Neural crest cell (in vitro differentiated cells): Measurements from ENCODE around the gene SORCS2. TPM values are rescaled to one million over a fixed set of nuclear protein-coding genes. Genes with fewer than 3 reads are reported as not detected.

Source experiments
- DNase-seq: peaks from one replicate; pipeline ENCODE4 v3.0.0; 2021; ENCODE audit warnings: low read depth, mixed read lengths, low spot score
- H3K27ac Mint-ChIP-seq: one replicate; pipeline ENCODE4 v1.8.0; 2021; ENCODE audit warnings: mild to moderate bottlenecking, mixed read lengths; ENCODE audit not compliant: unreplicated experiment
- H3K27me3 Mint-ChIP-seq: 2 replicates; pipeline ENCODE4 v1.8.0; 2021; ENCODE audit warnings: low read depth, mild to moderate bottlenecking, mixed read lengths
- H3K36me3 Mint-ChIP-seq: 2 replicates; pipeline ENCODE4 v1.8.0; 2021; ENCODE audit warnings: low read depth, mild to moderate bottlenecking, mixed read lengths
- H3K4me1 Mint-ChIP-seq: 2 replicates; pipeline ENCODE4 v1.8.0; 2021; ENCODE audit warnings: mixed read lengths
- H3K4me3 Mint-ChIP-seq: one replicate; pipeline ENCODE4 v1.8.0; 2021; ENCODE audit warnings: mild to moderate bottlenecking, mixed read lengths
- H3K9me3 Mint-ChIP-seq: 2 replicates; pipeline ENCODE4 v1.8.0; 2021; ENCODE audit warnings: mixed read lengths
- CTCF ChIP-seq: fragments of 200-600 bp; sonication (generic); conservative IDR thresholded peaks from 2 replicates; pipeline ENCODE4 v1.5.0; 2021; ENCODE audit warnings: antibody characterized with exemption, mild to moderate bottlenecking
- total RNA-seq: library from RNA; stranded (reverse); gene quantifications from 2 replicates; pipeline ENCODE4 v1.2.1, GENCODE V29; 2021

Gene SORCS2
- total RNA-seq, 1 donor from 2014 or later, result 1.1 TPM

GRCh38 chr4:7692451-7693236 lies 500.3 kb downstream of the SORCS2 start:
- no peaks in the 10 kb centered on the region for H3K27me3 Mint-ChIP-seq
- no peaks in the 10 kb centered on the region for H3K36me3 Mint-ChIP-seq
- DNase-seq, result no peak
- H3K4me3 Mint-ChIP-seq, result no peak overlapping the region
- TF ChIP-seq CTCF, result no peak
- H3K9me3 Mint-ChIP-seq, result no peaks in the 10 kb centered on the region
- H3K27ac Mint-ChIP-seq, result no peak overlapping the region
- no peaks in the 10 kb centered on the region for H3K4me1 Mint-ChIP-seq

GRCh38 chr4:7693237-7693608 lies 500.9 kb downstream of the SORCS2 start:
- Mint-ChIP-seq H3K9me3 (no peaks in the 10 kb centered on the region), H3K4me1 (no peaks in the 10 kb centered on the region)
- no peak for DNase-seq

GRCh38 chr4:7693711-7694110 lies 501.4 kb downstream of the SORCS2 start:
- Mint-ChIP-seq H3K27me3 (no peaks in the 10 kb centered on the region), H3K9me3 (no peaks in the 10 kb centered on the region), H3K4me3 (no peak overlapping the region), H3K27ac (peak overlapping the region; percentile 3), H3K36me3 (no peaks in the 10 kb centered on the region), H3K4me1 (no peaks in the 10 kb centered on the region)
- TF ChIP-seq CTCF, result no peak
- DNase-seq, result no peak

More at GRCh38 chr4:7693237-7693608, 500.9 kb downstream of the SORCS2 start:
- TF ChIP-seq CTCF, result no peak
- Mint-ChIP-seq H3K4me3 (no peak overlapping the region), H3K27ac (no peak overlapping the region), H3K36me3 (no peaks in the 10 kb centered on the region), H3K27me3 (no peaks in the 10 kb centered on the region)

- Mint-ChIP-seq H3K27me3 (no peaks in the 10 kb centered on the region), H3K36me3 (no peaks in the 10 kb centered on the region), H3K4me3 (no peak overlapping the region), H3K4me1 (no peaks in the 10 kb centered on the region), H3K27ac (peak overlapping the region; percentile 3), H3K9me3 (no peaks in the 10 kb centered on the region)
- no peak for DNase-seq
- TF ChIP-seq CTCF, result no peak
Observed at GRCh38 chr4:7694324-7694723, 502.0 kb downstream of the SORCS2 start.

GRCh38 chr4:7697343-7697742 lies 505.0 kb downstream of the SORCS2 start:
- no peak overlapping the region for H3K4me3 Mint-ChIP-seq
- no peaks in the 10 kb centered on the region for H3K4me1 Mint-ChIP-seq
- H3K9me3 Mint-ChIP-seq, result no peaks in the 10 kb centered on the region
- H3K36me3 Mint-ChIP-seq, result no peaks in the 10 kb centered on the region
- DNase-seq, result no peak
- H3K27ac Mint-ChIP-seq, result peak overlapping the region; percentile 43
- no peaks in the 10 kb centered on the region for H3K27me3 Mint-ChIP-seq
- no peak for TF ChIP-seq CTCF
